ENCODE measurements around the gene KLF7.

The KLF7 gene

DNA sequence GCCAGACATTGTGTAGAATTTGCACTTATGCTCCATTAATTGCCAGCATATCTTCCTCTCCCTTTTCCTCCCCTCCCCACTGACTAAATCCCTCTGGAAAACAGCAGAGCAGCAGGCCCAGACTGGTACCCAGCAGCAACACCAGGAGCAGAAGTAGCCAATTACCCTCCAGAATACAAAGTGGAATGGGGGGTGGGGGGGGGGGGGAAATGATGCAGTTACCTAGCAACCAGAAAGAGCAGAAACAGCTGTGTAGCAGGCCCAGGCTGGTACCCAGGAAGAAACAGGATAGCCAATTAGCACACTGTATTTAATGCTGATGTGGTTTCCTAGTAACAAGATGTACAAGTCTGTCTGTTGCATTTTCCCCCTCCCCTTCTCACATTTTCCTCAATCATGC is 52.3 kb downstream of the KLF7 start:
- Histone ChIP-seq H3K4me3 (ENCODE audit: low read depth in 1 of 5, low read length in 5 of 5) (no peak overlapping the region), H3K9ac (ENCODE audit: low read length in 5 of 5) (no peak overlapping the region), H3K4me1 (ENCODE audit: control insufficient read depth in 5 of 5, insufficient read depth in 5 of 5, low read length in 5 of 5) (peaks cover 0 to 11% (median 9%) of the 10 kb centered on the region in 5 donors), H3K27me3 (ENCODE audit: control insufficient read depth in 5 of 5, insufficient read depth in 4 of 5, low read length in 5 of 5) (no peaks in the 10 kb centered on the region), H3K9me3 (ENCODE audit: control insufficient read depth in 5 of 5, low read length in 5 of 5) (no peaks in the 10 kb centered on the region), H3K36me3 (ENCODE audit: control insufficient read depth in 5 of 5, insufficient read depth in 5 of 5, low read length in 5 of 5) (peaks cover 0 to 14% (median 2%) of the 10 kb centered on the region in 5 donors), H3K27ac (ENCODE audit: low read depth, low read length) (no peak overlapping the region)

DNA sequence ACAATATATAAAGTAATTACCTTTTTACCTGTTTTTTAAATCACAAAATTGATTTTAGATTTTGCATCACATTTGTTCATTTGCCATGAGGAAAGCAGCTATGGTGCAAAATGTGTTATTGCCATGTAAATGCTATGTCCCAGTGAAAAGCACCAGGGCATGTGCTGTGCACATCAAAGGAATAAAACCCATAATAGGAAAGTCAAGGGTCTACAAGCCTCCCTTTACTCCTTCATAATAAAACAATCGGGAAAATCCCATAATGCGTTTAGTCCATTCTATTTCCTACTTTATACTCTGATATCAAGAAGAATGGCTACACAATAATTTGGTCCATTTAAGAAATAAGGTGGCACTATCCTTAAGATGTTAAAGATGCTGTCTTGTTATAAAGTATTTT is 53.0 kb downstream of the KLF7 start:
- Histone ChIP-seq H3K36me3 (ENCODE audit: control insufficient read depth in 5 of 5, insufficient read depth in 5 of 5, low read length in 5 of 5) (peaks cover 0 to 15% (median 2%) of the 10 kb centered on the region in 5 donors), H3K4me1 (ENCODE audit: control insufficient read depth in 5 of 5, insufficient read depth in 5 of 5, low read length in 5 of 5) (peaks cover 0 to 15% (median 10%) of the 10 kb centered on the region in 5 donors), H3K27me3 (ENCODE audit: control insufficient read depth in 5 of 5, insufficient read depth in 4 of 5, low read length in 5 of 5) (no peaks in the 10 kb centered on the region), H3K9me3 (ENCODE audit: control insufficient read depth in 5 of 5, low read length in 5 of 5) (no peaks in the 10 kb centered on the region), H3K27ac (ENCODE audit: low read depth, low read length) (no peak overlapping the region), H3K4me3 (ENCODE audit: low read depth in 1 of 5, low read length in 5 of 5) (no peak overlapping the region), H3K9ac (ENCODE audit: low read length in 5 of 5) (no peak overlapping the region)

DNA sequence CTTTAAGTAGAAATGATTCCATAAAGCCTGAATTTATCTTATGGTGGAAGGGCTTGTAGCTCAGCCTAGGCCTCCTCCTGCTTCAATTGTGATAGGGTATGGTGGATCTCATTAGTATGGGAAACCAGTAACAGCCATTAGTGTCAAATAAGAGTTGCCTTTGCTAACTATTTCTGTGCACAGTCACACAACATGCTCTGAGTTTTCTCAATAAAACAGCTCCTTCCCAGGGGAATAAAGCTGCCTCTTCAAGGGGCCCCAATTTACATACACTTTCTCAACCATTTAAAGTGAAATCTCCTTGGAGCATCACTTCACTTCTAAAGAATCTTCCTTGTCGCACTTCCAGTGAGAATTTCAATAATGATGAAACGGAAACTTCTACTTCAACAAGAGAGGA is 53.4 kb downstream of the KLF7 start:
- no peak overlapping the region for H3K27ac ChIP-seq (ENCODE audit: low read depth, low read length)
- no peak overlapping the region for H3K9ac ChIP-seq (ENCODE audit: low read length in 5 of 5)
- H3K4me3 ChIP-seq (ENCODE audit: low read depth in 1 of 5, low read length in 5 of 5), result no peak overlapping the region
- H3K4me1 ChIP-seq (ENCODE audit: control insufficient read depth in 5 of 5, insufficient read depth in 5 of 5, low read length in 5 of 5), result peaks cover 0 to 19% (median 11%) of the 10 kb centered on the region in 5 donors
- no peaks in the 10 kb centered on the region for H3K9me3 ChIP-seq (ENCODE audit: control insufficient read depth in 5 of 5, low read length in 5 of 5)
- H3K27me3 ChIP-seq (ENCODE audit: control insufficient read depth in 5 of 5, insufficient read depth in 4 of 5, low read length in 5 of 5), result no peaks in the 10 kb centered on the region
- H3K36me3 ChIP-seq (ENCODE audit: control insufficient read depth in 5 of 5, insufficient read depth in 5 of 5, low read length in 5 of 5), result peaks cover 0 to 19% (median 2%) of the 10 kb centered on the region in 5 donors

GRCh38 chr2:207111757-207112156 is 54.0 kb downstream of the KLF7 start:
- Histone ChIP-seq H3K4me3 (ENCODE audit: low read depth in 1 of 5, low read length in 5 of 5) (no peak overlapping the region), H3K36me3 (ENCODE audit: control insufficient read depth in 5 of 5, insufficient read depth in 5 of 5, low read length in 5 of 5) (peaks cover 0 to 25% (median 6%) of the 10 kb centered on the region in 5 donors), H3K27ac (ENCODE audit: low read depth, low read length) (no peak overlapping the region), H3K9me3 (ENCODE audit: control insufficient read depth in 5 of 5, low read length in 5 of 5) (no peaks in the 10 kb centered on the region), H3K4me1 (ENCODE audit: control insufficient read depth in 5 of 5, insufficient read depth in 5 of 5, low read length in 5 of 5) (peaks cover 0 to 19% (median 11%) of the 10 kb centered on the region in 5 donors), H3K9ac (ENCODE audit: low read length in 5 of 5) (no peak overlapping the region), H3K27me3 (ENCODE audit: control insufficient read depth in 5 of 5, insufficient read depth in 4 of 5, low read length in 5 of 5) (no peaks in the 10 kb centered on the region)

DNA sequence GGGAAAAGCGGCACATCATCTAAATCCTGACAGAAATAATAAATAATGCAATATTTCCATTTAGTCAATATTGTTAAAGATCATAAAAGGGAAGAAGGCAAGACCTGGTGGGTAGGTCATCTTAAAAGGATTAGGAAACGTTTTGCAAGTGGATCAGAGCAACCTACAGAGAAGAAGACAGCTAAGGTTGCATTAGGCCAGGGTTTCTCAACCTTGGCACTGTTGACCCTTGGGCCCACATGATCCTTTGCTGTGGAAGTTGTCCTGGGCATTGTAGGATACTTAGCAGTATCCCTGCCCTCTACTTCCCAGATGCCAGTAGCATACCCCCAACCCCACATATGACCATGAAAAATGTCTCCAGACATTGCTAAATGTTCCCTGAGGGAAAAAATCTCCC is 55.0 kb downstream of the KLF7 start:
- H3K9ac ChIP-seq (ENCODE audit: low read length in 5 of 5), result no peak overlapping the region
- H3K4me3 ChIP-seq (ENCODE audit: low read depth in 1 of 5, low read length in 5 of 5), result no peak overlapping the region
- H3K9me3 ChIP-seq (ENCODE audit: control insufficient read depth in 5 of 5, low read length in 5 of 5), result no peaks in the 10 kb centered on the region
- no peak overlapping the region for H3K27ac ChIP-seq (ENCODE audit: low read depth, low read length)
- no peaks in the 10 kb centered on the region for H3K27me3 ChIP-seq (ENCODE audit: control insufficient read depth in 5 of 5, insufficient read depth in 4 of 5, low read length in 5 of 5)
- peaks cover 0 to 15% (median 8%) of the 10 kb centered on the region in 5 donors for H3K4me1 ChIP-seq (ENCODE audit: control insufficient read depth in 5 of 5, insufficient read depth in 5 of 5, low read length in 5 of 5)
- H3K36me3 ChIP-seq (ENCODE audit: control insufficient read depth in 5 of 5, insufficient read depth in 5 of 5, low read length in 5 of 5), result peaks cover 3 to 32% (median 12%) of the 10 kb centered on the region in 5 donors

DNA sequence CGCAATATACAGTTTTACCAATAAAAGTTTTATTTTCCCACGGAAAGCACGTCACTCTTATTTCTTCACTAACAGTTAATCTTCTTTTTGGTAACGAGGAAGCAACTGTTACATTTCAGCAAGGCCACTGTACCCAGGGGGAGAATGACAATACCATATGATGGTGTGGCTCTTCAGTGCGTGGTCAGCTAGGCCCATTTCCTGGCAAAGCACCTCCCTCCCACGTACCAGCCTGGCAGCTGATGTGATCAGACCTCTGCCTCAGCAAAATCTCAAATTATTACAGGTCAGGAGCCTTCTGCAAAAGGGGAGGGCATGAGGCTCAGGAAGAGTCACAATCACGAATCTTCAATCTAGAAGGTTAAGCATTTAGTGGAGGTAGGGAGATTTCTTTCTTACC is 55.4 kb downstream of the KLF7 start:
- Histone ChIP-seq H3K27ac (ENCODE audit: low read depth, low read length) (no peak overlapping the region), H3K27me3 (ENCODE audit: control insufficient read depth in 5 of 5, insufficient read depth in 4 of 5, low read length in 5 of 5) (no peaks in the 10 kb centered on the region), H3K4me3 (ENCODE audit: low read depth in 1 of 5, low read length in 5 of 5) (no peak overlapping the region), H3K4me1 (ENCODE audit: control insufficient read depth in 5 of 5, insufficient read depth in 5 of 5, low read length in 5 of 5) (peaks cover 0 to 13% (median 7%) of the 10 kb centered on the region in 5 donors), H3K9me3 (ENCODE audit: control insufficient read depth in 5 of 5, low read length in 5 of 5) (no peaks in the 10 kb centered on the region), H3K9ac (ENCODE audit: low read length in 5 of 5) (no peak overlapping the region), H3K36me3 (ENCODE audit: control insufficient read depth in 5 of 5, insufficient read depth in 5 of 5, low read length in 5 of 5) (peaks cover 3 to 36% (median 14%) of the 10 kb centered on the region in 5 donors)

DNA sequence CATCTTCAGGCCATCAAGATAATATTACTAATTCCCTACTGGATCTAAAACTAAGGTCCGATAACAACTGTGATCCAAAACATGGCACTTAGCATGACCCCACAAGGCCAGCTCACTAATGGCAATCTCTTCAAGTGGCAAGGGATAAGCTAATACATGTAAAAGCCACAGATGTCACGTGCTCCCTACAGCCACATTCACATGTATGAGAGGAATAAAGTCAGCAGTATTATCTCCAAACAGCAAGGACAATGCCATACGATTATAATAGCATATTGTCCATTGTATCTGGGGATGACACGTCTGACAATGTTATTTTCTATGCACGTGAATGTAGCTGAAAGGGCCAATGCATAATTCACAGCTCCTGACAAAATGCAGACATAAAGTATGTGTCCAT is 56.0 kb downstream of the KLF7 start:
- no peak overlapping the region for H3K27ac ChIP-seq (ENCODE audit: low read depth, low read length)
- peaks cover 0 to 13% (median 7%) of the 10 kb centered on the region in 5 donors for H3K4me1 ChIP-seq (ENCODE audit: control insufficient read depth in 5 of 5, insufficient read depth in 5 of 5, low read length in 5 of 5)
- H3K4me3 ChIP-seq (ENCODE audit: low read depth in 1 of 5, low read length in 5 of 5), result no peak overlapping the region

DNA sequence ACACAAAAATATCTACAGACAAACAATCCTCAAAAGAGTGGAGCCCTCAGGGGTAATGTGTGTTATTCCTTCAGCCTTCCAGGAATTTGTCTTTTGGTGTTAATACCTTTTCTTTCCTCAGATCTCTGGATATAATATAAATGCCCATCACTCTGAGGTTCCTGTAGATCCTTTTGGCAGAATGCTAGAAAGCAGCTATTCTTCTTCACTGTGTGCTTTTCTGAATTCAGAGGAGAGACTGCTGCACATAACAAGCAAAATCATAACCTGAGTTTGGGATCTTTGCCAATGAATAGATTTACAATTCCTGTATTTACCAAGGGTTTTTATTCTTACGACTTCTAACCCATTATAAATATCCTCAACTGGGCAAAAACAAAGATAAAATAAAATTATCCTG is 57.3 kb downstream of the KLF7 start:
- H3K4me3 ChIP-seq (ENCODE audit: low read depth in 1 of 5, low read length in 5 of 5), result no peak overlapping the region
- H3K27me3 ChIP-seq (ENCODE audit: control insufficient read depth in 5 of 5, insufficient read depth in 4 of 5, low read length in 5 of 5), result no peaks in the 10 kb centered on the region
- no peak overlapping the region for H3K9ac ChIP-seq (ENCODE audit: low read length in 5 of 5)
- no peaks in the 10 kb centered on the region for H3K9me3 ChIP-seq (ENCODE audit: control insufficient read depth in 5 of 5, low read length in 5 of 5)
- H3K27ac ChIP-seq (ENCODE audit: low read depth, low read length), result no peak overlapping the region
- H3K36me3 ChIP-seq (ENCODE audit: control insufficient read depth in 5 of 5, insufficient read depth in 5 of 5, low read length in 5 of 5), result peaks cover 3 to 52% (median 18%) of the 10 kb centered on the region in 5 donors
- H3K4me1 ChIP-seq (ENCODE audit: control insufficient read depth in 5 of 5, insufficient read depth in 5 of 5, low read length in 5 of 5), result peaks cover 0 to 13% (median 7%) of the 10 kb centered on the region in 5 donors

More for the DNA sequence above, 56.0 kb downstream of the KLF7 start:
- Histone ChIP-seq H3K9ac (ENCODE audit: low read length in 5 of 5) (no peak overlapping the region), H3K36me3 (ENCODE audit: control insufficient read depth in 5 of 5, insufficient read depth in 5 of 5, low read length in 5 of 5) (peaks cover 3 to 41% (median 18%) of the 10 kb centered on the region in 5 donors), H3K9me3 (ENCODE audit: control insufficient read depth in 5 of 5, low read length in 5 of 5) (no peaks in the 10 kb centered on the region), H3K27me3 (ENCODE audit: control insufficient read depth in 5 of 5, insufficient read depth in 4 of 5, low read length in 5 of 5) (no peaks in the 10 kb centered on the region)

GRCh38 chr2:207107551-207107950 is 58.2 kb downstream of the KLF7 start:
- H3K36me3 ChIP-seq (ENCODE audit: control insufficient read depth in 5 of 5, insufficient read depth in 5 of 5, low read length in 5 of 5), result peaks cover 3 to 54% (median 18%) of the 10 kb centered on the region in 5 donors
- no peaks in the 10 kb centered on the region for H3K9me3 ChIP-seq (ENCODE audit: control insufficient read depth in 5 of 5, low read length in 5 of 5)
- H3K27me3 ChIP-seq (ENCODE audit: control insufficient read depth in 5 of 5, insufficient read depth in 4 of 5, low read length in 5 of 5), result no peaks in the 10 kb centered on the region
- H3K4me3 ChIP-seq (ENCODE audit: low read depth in 1 of 5, low read length in 5 of 5), result no peak overlapping the region
- peaks cover 0 to 13% (median 7%) of the 10 kb centered on the region in 5 donors for H3K4me1 ChIP-seq (ENCODE audit: control insufficient read depth in 5 of 5, insufficient read depth in 5 of 5, low read length in 5 of 5)
- H3K27ac ChIP-seq (ENCODE audit: low read depth, low read length), result no peak overlapping the region
- H3K9ac ChIP-seq (ENCODE audit: low read length in 5 of 5), result no peak overlapping the region

DNA sequence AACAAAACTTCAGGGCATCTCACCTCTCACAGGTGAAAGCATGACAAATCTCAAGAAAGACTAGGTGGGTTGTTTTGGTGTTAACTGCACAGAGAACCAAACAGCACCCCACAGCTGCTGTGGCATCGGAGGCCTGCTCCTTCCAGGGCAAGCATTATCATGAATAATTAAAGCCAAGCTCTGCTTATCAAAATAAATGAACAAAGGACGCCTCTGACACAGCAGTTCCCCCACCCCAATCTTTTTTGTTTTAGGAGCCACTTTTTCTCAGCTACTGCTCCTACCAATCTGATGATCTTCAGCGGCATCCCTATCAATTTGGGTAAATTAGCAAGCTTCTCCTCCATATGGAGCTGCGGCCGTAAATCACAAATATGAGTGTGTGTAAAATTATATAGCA is 58.6 kb downstream of the KLF7 start:
- no peaks in the 10 kb centered on the region for H3K27me3 ChIP-seq (ENCODE audit: control insufficient read depth in 5 of 5, insufficient read depth in 4 of 5, low read length in 5 of 5)
- H3K36me3 ChIP-seq (ENCODE audit: control insufficient read depth in 5 of 5, insufficient read depth in 5 of 5, low read length in 5 of 5), result peaks cover 3 to 54% (median 16%) of the 10 kb centered on the region in 5 donors
- peaks cover 0 to 13% (median 7%) of the 10 kb centered on the region in 5 donors for H3K4me1 ChIP-seq (ENCODE audit: control insufficient read depth in 5 of 5, insufficient read depth in 5 of 5, low read length in 5 of 5)
- H3K9ac ChIP-seq (ENCODE audit: low read length in 5 of 5), result no peak overlapping the region
- H3K27ac ChIP-seq (ENCODE audit: low read depth, low read length), result no peak overlapping the region
- no peaks in the 10 kb centered on the region for H3K9me3 ChIP-seq (ENCODE audit: control insufficient read depth in 5 of 5, low read length in 5 of 5)
- no peak overlapping the region for H3K4me3 ChIP-seq (ENCODE audit: low read depth in 1 of 5, low read length in 5 of 5)

Measured in subcutaneous abdominal adipose tissue (tissue), 5 donors.